ENCODE measurements around the gene CROCC2. TPM values are rescaled to one million over a fixed set of nuclear protein-coding genes. Genes with fewer than 3 reads are reported as not detected.

Gene CROCC2
- total and polyA plus RNA-seq, 2 of the 13 experiments (the other 11 are each of a cell fraction or from before 2014, with no cell fraction given), result not detected

DNA sequence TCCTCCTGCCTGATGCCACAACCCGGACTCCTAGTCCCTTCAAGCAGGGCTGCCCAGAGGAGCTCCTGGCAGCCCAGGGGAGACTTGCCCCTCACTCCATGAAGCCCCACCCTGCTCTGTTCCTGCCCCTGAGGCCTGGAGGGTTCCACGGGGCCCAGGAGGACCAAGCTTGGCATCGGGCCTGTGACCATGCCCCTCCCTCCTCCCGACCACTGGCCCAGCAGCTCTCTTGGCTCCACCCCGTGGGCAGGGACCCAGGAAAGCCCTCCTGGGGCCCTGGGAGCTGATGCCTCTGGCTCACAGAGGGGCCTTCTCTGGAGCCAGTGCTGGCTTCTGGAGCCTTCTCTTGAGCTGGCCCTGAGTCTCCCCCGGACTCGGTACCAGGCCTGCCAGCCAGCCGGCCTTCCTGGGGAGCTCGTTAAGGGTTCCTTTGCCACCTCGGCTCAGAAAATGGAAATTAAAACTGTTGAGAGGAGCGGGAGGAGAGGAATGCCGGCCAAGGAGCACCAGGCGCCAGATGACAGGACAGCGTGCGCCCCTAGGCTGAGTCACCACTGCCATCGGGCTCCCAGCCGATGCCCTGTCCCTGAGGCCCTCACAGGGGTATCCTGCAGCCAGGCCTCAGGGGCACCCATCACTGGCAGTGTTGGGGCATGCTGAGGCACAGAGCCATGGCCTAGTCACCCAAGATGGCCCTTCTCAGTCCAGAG is 51.7 kb downstream of the CROCC2 start (continued):
- no peak for TF ChIP-seq CSRNP1 (CRISPR knock-in tag; IDR thresholded peaks at IDR 0.05)
- no peak for TF ChIP-seq NFKBIZ (CRISPR knock-in tag; IDR thresholded peaks at IDR 0.05)
- no peak for TF ChIP-seq GPBP1L1 (CRISPR knock-in tag; IDR thresholded peaks at IDR 0.05)
- TF ChIP-seq HNRNPLL (IDR thresholded peaks at IDR 0.05; ENCODE audit: low read depth, low read length, poor library complexity, severe bottlenecking), result peak; percentile 19
- TF ChIP-seq MIER2 (CRISPR knock-in tag; IDR thresholded peaks at IDR 0.05), result no peak
- no peak for TF ChIP-seq CREB1 (IDR thresholded peaks at IDR 0.05)
- TF ChIP-seq CREB1 (CRISPR knock-in tag; IDR thresholded peaks at IDR 0.05), result no peak
- TF ChIP-seq STAG1 (CRISPR knock-in tag; IDR thresholded peaks at IDR 0.05), result no peak
- TF ChIP-seq SNAI1 (CRISPR knock-in tag; IDR thresholded peaks at IDR 0.05; ENCODE audit: borderline replicate concordance), result no peak
- TF ChIP-seq ARID2 (CRISPR knock-in tag; IDR thresholded peaks at IDR 0.05; ENCODE audit: borderline replicate concordance), result no peak

Data from HepG2 (cell line).